HL-60 (cell line): ENCODE data around the gene PHACTR3.

Source experiments
- CTCF ChIP-seq: IDR thresholded peaks from one replicate; pipeline ENCODE4 v1.5.1; 2011; ENCODE audit warnings: low read length, control low read depth, inconsistent platforms; ENCODE audit not compliant: insufficient read depth
- GABPA ChIP-seq: IDR thresholded peaks from 2 replicates; pipeline ENCODE4 v1.6.1; 2012; ENCODE audit warnings: low read depth
- REST ChIP-seq: IDR thresholded peaks from 2 replicates; pipeline ENCODE4 v1.6.1; 2012; ENCODE audit warnings: low read depth; ENCODE audit not compliant: insufficient replicate concordance
- SPI1 ChIP-seq: IDR thresholded peaks from 2 replicates; pipeline ENCODE4 v1.6.1; 2012; ENCODE audit warnings: low read depth, mild to moderate bottlenecking, borderline replicate concordance

DNA sequence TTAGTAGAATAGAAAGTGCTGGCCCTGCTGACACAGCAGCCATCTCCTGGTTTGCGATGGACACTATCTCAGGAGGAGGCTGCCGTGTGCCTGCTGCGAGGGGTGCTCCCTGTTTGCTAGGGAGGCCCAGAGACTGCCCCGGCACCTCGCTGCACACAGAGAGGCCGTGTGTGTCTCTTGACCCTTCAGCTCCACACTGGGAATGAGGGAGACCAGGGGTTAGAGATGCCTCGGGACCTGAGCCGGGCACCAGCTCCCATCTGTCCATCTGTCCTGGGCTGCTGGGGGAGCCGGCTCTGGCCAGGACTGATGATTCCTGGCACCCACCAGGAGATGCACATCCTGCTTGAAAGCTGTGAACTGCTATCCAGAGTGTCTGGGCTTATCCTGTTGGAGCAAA is 18.2 kb downstream of the PHACTR3 start:
- no peak for TF ChIP-seq CTCF
- no peak for TF ChIP-seq GABPA
- TF ChIP-seq REST, result no peak
- TF ChIP-seq SPI1, result no peak
